DOHH2 (cell line): ENCODE results near the gene NDUFV2.

Source experiments
- CTCF ChIP-seq: fragments of 200-600 bp; sonication (generic); IDR thresholded peaks from one replicate; pipeline ENCODE4 v1.5.1; 2014; ENCODE audit warnings: antibody characterized with exemption, mild to moderate bottlenecking, low read depth, low read length; ENCODE audit not compliant: poor library complexity, severe bottlenecking
- EZH2phosphoT487 ChIP-seq: fragments of 200-600 bp; sonication (generic); IDR thresholded peaks from 2 replicates; pipeline ENCODE4 v1.6.1; 2017; ENCODE audit warnings: borderline replicate concordance, mild to moderate bottlenecking, antibody characterized with exemption, low read length, moderate library complexity, mixed read lengths

GRCh38 chr18:9067823-9068222 is 34.7 kb upstream of the NDUFV2 start:
- no peak for TF ChIP-seq EZH2phosphoT487
- TF ChIP-seq CTCF = no peak
